Nephron progenitor cell (in vitro differentiated cells): Measurements from ENCODE around the gene CRTC2.

Experiments used
- DNase-seq: peaks from one replicate; pipeline ENCODE4 v3.0.0; 2021
- H3K27ac Mint-ChIP-seq: 2 replicates; pipeline ENCODE4 v1.8.0; 2021; ENCODE audit warnings: mild to moderate bottlenecking, moderate library complexity, mixed read lengths
- H3K27me3 Mint-ChIP-seq: 2 replicates; pipeline ENCODE4 v1.8.0; 2021; ENCODE audit warnings: mild to moderate bottlenecking, low read depth, mixed read lengths; ENCODE audit not compliant: poor library complexity
- H3K36me3 Mint-ChIP-seq: 2 replicates; pipeline ENCODE4 v1.8.0; 2021; ENCODE audit warnings: low read depth, mixed read lengths
- H3K4me1 Mint-ChIP-seq: 2 replicates; pipeline ENCODE4 v1.8.0; 2021; ENCODE audit warnings: mixed read lengths
- H3K4me3 Mint-ChIP-seq: 2 replicates; pipeline ENCODE4 v1.8.0; 2021; ENCODE audit warnings: mild to moderate bottlenecking, moderate library complexity, mixed read lengths
- H3K9me3 Mint-ChIP-seq: 2 replicates; pipeline ENCODE4 v1.8.0; 2021; ENCODE audit warnings: mild to moderate bottlenecking, moderate library complexity, mixed read lengths
- CTCF ChIP-seq: fragments of 200-600 bp; sonication (generic); IDR thresholded peaks from 2 replicates; pipeline ENCODE4 v1.5.0; 2021; ENCODE audit warnings: antibody characterized with exemption

The CRTC2 gene

GRCh38 chr1:153995202-153995601 is 36.8 kb upstream of the CRTC2 start:
- no peak for TF ChIP-seq CTCF
- Mint-ChIP-seq H3K27ac (peak overlapping the region; percentile 15), H3K36me3 (peaks cover 54% of the 10 kb centered on the region), H3K9me3 (peaks cover 4% of the 10 kb centered on the region), H3K4me3 (no peak overlapping the region), H3K27me3 (no peaks in the 10 kb centered on the region), H3K4me1 (peaks cover 25% of the 10 kb centered on the region)
- no peak for DNase-seq

- Mint-ChIP-seq H3K36me3 (peaks cover 58% of the 10 kb centered on the region), H3K9me3 (peaks cover 7% of the 10 kb centered on the region), H3K27me3 (no peaks in the 10 kb centered on the region), H3K27ac (peak overlapping the region; percentile 47), H3K4me1 (peaks cover 33% of the 10 kb centered on the region), H3K4me3 (peak overlapping the region; percentile 98)
- no peak for TF ChIP-seq CTCF
- no peak for DNase-seq
Measured at GRCh38 chr1:153991806-153992205, 33.4 kb upstream of the CRTC2 start.

GRCh38 chr1:153991151-153991630 is 32.8 kb upstream of the CRTC2 start:
- Mint-ChIP-seq H3K4me1 (peaks cover 39% of the 10 kb centered on the region), H3K27me3 (no peaks in the 10 kb centered on the region), H3K4me3 (peak overlapping the region; percentile 98), H3K9me3 (peaks cover 7% of the 10 kb centered on the region), H3K36me3 (peaks cover 57% of the 10 kb centered on the region), H3K27ac (peak overlapping the region; percentile 98)
- DNase-seq = no peak
- no peak for TF ChIP-seq CTCF

DNA sequence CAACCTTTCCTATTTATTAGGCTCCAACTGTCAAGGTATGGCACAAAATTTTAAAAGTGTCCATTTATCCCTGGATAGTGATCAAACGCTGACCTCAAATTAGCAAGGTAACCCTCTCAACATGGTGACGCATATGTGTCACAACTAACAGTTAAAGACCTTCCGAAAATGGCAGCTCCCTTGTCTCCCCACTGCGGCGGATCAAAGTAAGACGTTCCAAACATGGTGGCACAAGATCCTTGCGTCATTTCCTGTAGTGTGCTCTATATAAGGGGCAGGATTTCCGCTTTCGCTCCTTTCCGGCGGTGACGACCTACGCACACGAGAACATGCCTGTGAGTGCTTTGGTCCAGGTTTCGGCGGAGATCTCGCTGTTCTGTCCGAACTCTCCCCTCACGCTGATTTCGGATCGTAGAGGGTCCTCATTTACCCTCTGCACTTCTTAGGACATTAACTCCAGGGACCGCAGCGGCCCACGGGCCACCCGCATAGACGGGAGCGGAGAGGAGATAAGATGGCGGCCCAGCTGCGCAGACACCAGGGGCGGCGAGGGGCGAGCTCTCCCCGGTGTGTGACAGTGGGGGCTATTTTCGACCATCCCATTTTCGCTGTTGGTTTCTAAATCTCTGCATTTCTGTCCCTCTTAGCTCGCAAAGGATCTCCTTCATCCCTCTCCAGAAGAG is 32.2 kb upstream of the CRTC2 start, which contains the start of gene RPS27:
Gene RPS27, plus strand, starts transcription at position 295 of the 683 bp plus-strand sequence. Its CDS starts 35 bp downstream, at position 330.
- peak; percentile 77 for DNase-seq
- Mint-ChIP-seq H3K4me1 (peaks cover 42% of the 10 kb centered on the region), H3K4me3 (peak within 1 kb of the TSS; percentile 98), H3K36me3 (peaks cover 52% of the 10 kb centered on the region), H3K27me3 (no peaks in the 10 kb centered on the region), H3K27ac (peak within 1 kb of the TSS; percentile 98), H3K9me3 (peaks cover 7% of the 10 kb centered on the region)
- no peak for TF ChIP-seq CTCF

DNA sequence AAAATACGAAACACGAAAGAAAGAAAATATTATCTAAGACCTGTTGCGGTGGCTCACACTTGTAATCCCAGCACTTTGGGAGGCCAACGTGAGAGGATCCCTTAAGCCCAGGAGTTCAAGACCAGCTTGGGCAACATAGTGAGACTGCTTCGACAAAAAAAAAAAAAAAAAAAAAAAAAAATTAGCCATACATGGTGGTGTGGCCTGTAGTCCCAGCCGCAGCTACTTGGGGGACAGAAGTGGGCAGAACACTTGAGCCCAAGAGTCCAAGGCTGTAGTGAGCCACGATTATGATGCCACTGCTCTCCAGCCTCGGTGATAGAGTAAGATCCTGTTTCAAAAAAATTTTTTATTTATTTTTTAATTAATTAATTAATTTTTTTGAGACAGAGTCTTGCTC is 29.2 kb upstream of the CRTC2 start:
- Mint-ChIP-seq H3K27me3 (no peaks in the 10 kb centered on the region), H3K27ac (no peak overlapping the region), H3K9me3 (peaks cover 4% of the 10 kb centered on the region), H3K4me1 (peaks cover 54% of the 10 kb centered on the region), H3K4me3 (no peak overlapping the region), H3K36me3 (peaks cover 37% of the 10 kb centered on the region)
- DNase-seq = no peak
- TF ChIP-seq CTCF = no peak
